Measurements from ENCODE around the gene ADSL. TPM values are rescaled to one million over a fixed set of nuclear protein-coding genes. Genes with fewer than 3 reads are reported as not detected.

Gene ADSL
- total and polyA plus RNA-seq, 2 of the 4 experiments (the other 2 are of a cell fraction), result 93.6 to 229 TPM

GRCh38 chr22:40322818-40323447, 23.4 kb upstream of the ADSL start:
- H2BK120ac ChIP-seq (ENCODE audit: low read depth, low read length), result no peak overlapping the region
- H2BK20ac ChIP-seq (ENCODE audit: low read depth, low read length), result no peak overlapping the region
- no peak overlapping the region for H3K4me2 ChIP-seq (ENCODE audit: low read depth, low read length)
- no peak overlapping the region for H2AFZ ChIP-seq (replicated peaks; ENCODE audit: low read length, poor library complexity)
- dilution Hi-C loops (cut with HindIII; ENCODE audit: low sequenced_read_pairs, unreplicated experiment) (no loop called here), in situ Hi-C loops (cut with MboI; ENCODE audit: low sequenced_read_pairs) (no loop called here), intact Hi-C loops (cut with micrococcal nuclease) (no loop called here)
- CTCF ChIA-PET, result interaction anchor here (0.6 kb wide), 1 partner anchor 8 kb away, joined by 4 read pairs; no protein-coding TSS in a partner anchor
- POLR2A ChIA-PET (ENCODE audit: unreplicated experiment), result no interaction called here
- H3K4ac ChIP-seq (ENCODE audit: low read depth, low read length), result no peak overlapping the region
- H2BK5ac ChIP-seq (ENCODE audit: low read depth, low read length, poor library complexity, severe bottlenecking), result no peak overlapping the region
- peaks cover 0 to 24% of the 10 kb centered on the region in 2 experiments; a peak in 2 of 4 replicates for H3K79me1 ChIP-seq (ENCODE audit: low read depth in 1 of 2, low read length in 2 of 2)
- no peak overlapping the region for H3K23ac ChIP-seq (ENCODE audit: low read depth, low read length)
- ATAC-seq (ENCODE audit: low read depth) (no peak), DNase-seq (no peak)
- H3K36me3 ChIP-seq (ENCODE audit: control insufficient read depth, insufficient read depth, low read length), result peaks cover 25% of the 10 kb centered on the region
- no peak overlapping the region for H4K8ac ChIP-seq (ENCODE audit: low read depth in 2 of 2, low read length in 2 of 2)
- H3K14ac ChIP-seq (replicated peaks; ENCODE audit: low read depth, low read length), result no peak overlapping the region
- no TSS peak for BruUV-seq (replicated peaks)
- no peaks in the 10 kb centered on the region for H3K9me3 ChIP-seq (ENCODE audit: control insufficient read depth, insufficient read depth, low read length)
- H2AK9ac ChIP-seq (replicated peaks; ENCODE audit: low read depth, low read length, poor library complexity), result no peak overlapping the region
- no peak overlapping the region for H4K91ac ChIP-seq (ENCODE audit: insufficient read depth, low read depth, low read length)
- H3K27ac ChIP-seq (ENCODE audit: insufficient read depth, low read length), result no peak overlapping the region
- no peaks in the 10 kb centered on the region for H4K20me1 ChIP-seq (ENCODE audit: insufficient read depth, low read length)
- H3K9ac ChIP-seq (ENCODE audit: low read depth, low read length), result no peak overlapping the region
- TF ChIP-seq SMC3 (IDR thresholded peaks at IDR 0.05; ENCODE audit: low read depth, low read length), result no peak
- no peak for TF ChIP-seq FOS (IDR thresholded peaks at IDR 0.05; ENCODE audit: low read depth, low read length)
- TF ChIP-seq MXI1 (IDR thresholded peaks at IDR 0.05; ENCODE audit: borderline replicate concordance, low read depth, low read length), result no peak
- no peak for TF ChIP-seq CHD1 (IDR thresholded peaks at IDR 0.05; ENCODE audit: low read depth, low read length)
- TF ChIP-seq, protein P1, sequence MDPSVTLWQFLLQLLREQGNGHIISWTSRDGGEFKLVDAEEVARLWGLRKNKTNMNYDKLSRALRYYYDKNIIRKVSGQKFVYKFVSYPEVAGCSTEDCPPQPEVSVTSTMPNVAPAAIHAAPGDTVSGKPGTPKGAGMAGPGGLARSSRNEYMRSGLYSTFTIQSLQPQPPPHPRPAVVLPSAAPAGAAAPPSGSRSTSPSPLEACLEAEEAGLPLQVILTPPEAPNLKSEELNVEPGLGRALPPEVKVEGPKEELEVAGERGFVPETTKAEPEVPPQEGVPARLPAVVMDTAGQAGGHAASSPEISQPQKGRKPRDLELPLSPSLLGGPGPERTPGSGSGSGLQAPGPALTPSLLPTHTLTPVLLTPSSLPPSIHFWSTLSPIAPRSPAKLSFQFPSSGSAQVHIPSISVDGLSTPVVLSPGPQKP (IDR thresholded peaks at IDR 0.05; ENCODE audit: borderline replicate concordance, low read depth, low read length), result no peak
- no peak for TF ChIP-seq RCOR1 (IDR thresholded peaks at IDR 0.05; ENCODE audit: insufficient replicate concordance, low read length)
- TF ChIP-seq, protein P2, sequence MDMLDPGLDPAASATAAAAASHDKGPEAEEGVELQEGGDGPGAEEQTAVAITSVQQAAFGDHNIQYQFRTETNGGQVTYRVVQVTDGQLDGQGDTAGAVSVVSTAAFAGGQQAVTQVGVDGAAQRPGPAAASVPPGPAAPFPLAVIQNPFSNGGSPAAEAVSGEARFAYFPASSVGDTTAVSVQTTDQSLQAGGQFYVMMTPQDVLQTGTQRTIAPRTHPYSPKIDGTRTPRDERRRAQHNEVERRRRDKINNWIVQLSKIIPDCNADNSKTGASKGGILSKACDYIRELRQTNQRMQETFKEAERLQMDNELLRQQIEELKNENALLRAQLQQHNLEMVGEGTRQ (IDR thresholded peaks at IDR 0.05; ENCODE audit: low read depth, low read length), result no peak
- H4K5ac ChIP-seq (ENCODE audit: low read depth, low read length), result no peak overlapping the region
- WGBS, 2 experiments (ENCODE audit: extremely low coverage in 2 of 2, insufficient read length in 1 of 2), result 91% methylated on average over 4 of the region's 17 CpGs; no CpG with 5 or more reads in 1 of the 2 experiments
- H3K27me3 ChIP-seq (ENCODE audit: control insufficient read depth, insufficient read depth, low read length), result no peaks in the 10 kb centered on the region
- no peak overlapping the region for H3K4me3 ChIP-seq (ENCODE audit: insufficient read depth, low read depth, low read length)
- H2AK5ac ChIP-seq (ENCODE audit: low read depth, low read length), result no peak overlapping the region
- peaks cover 14% of the 10 kb centered on the region for H3K4me1 ChIP-seq (ENCODE audit: control insufficient read depth, insufficient read depth, low read length)
- H3K9me1 ChIP-seq (ENCODE audit: insufficient read depth, low read length), result peaks cover 16% of the 10 kb centered on the region
- no peak overlapping the region for H3K18ac ChIP-seq (ENCODE audit: low read depth, low read length)
- no peak overlapping the region for H2BK15ac ChIP-seq (ENCODE audit: low read depth, low read length)
- no peak overlapping the region for H3K56ac ChIP-seq (ENCODE audit: extremely low read depth, insufficient read depth, low read length)
